HCT116 (cell line): ENCODE results near the gene HDAC2.

Experiments
- EZH2phosphoT487 ChIP-seq: fragments of 200-600 bp; IDR thresholded peaks from 2 replicates; pipeline ENCODE4 v1.6.1; 2018; ENCODE audit warnings: antibody characterized with exemption, borderline replicate concordance
- POLR2A ChIP-seq: IDR thresholded peaks from 2 replicates; pipeline ENCODE4 v1.7.0; 2011; ENCODE audit warnings: borderline replicate concordance; ENCODE audit not compliant: insufficient read depth, insufficient read length; ENCODE audit errors: extremely low read depth
- SIN3A ChIP-seq: IDR thresholded peaks from 2 replicates; pipeline ENCODE4 v1.6.1; 2012; ENCODE audit warnings: low read depth
- YY1 ChIP-seq: IDR thresholded peaks from 2 replicates; pipeline ENCODE4 v1.6.1; 2011; ENCODE audit warnings: low read length, low read depth, moderate library complexity, mild to moderate bottlenecking; ENCODE audit not compliant: insufficient replicate concordance; ENCODE audit errors: extremely low read depth
- TF ChIP-seq, protein P1 (sequence below), 3 experiments: fragments of 200-600 bp in 1 of 3; sonication (generic) in 1 of 3; IDR thresholded peaks in 2 of 3; conservative IDR thresholded peaks in 1 of 3; 2 replicates each; pipeline ENCODE4 v1.5.1; 2012 to 2017; ENCODE audit warnings: low read depth in 2 of 3, low read length in 2 of 3, antibody characterized with exemption in 1 of 3, borderline replicate concordance in 1 of 3, control low read depth in 1 of 3, mild to moderate bottlenecking in 1 of 3, mixed read lengths in 1 of 3, mixed run types in 1 of 3, moderate library complexity in 1 of 3; ENCODE audit not compliant: insufficient read depth in 1 of 3

DNA sequence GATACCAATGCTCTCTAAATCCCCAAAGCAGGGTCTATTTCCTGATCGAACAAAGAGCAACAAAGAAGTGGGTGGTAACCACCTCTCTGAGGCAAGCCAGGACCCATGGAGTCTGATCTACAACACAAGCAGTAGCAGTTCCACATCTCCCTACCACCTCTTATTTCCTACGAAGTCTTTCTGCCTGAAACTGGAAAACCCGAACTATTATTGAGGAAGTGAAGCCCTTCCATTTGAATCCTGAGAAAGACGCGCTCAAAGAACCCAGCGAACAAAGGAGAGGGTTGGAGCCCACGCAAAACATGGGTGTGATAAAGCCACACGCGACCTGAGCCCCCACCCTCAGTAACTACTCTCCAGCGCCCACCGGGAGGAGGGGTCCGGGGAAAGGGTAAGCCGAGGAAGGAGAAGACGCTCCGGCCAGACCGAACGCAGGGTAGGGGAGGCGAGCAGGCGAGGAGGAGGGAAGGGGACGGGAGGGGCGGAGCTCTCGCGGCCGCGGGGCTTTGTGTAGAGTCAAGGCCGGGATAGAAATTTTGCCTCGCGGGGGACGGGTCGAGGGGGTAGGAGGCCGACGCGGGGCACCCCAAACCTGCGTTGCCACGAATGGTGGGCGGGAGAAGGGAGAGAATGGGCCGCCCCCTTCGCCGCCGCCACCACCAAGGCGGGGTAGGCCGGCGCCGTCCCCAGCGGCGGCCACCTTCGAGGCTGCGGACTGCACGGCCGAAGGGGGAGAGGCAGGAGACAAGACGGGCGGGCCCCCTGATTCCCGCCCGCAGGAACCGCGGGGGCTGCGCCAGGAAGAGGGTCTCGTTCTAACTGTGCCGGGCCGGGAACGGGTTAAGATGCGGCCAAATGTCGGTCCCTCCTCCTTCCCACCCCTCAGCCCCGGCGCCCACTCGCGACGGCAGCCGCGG, 802 bp downstream of the HDAC2 start:
- no peak for TF ChIP-seq EZH2phosphoT487
- no peak for TF ChIP-seq POLR2A
- TF ChIP-seq, protein P1, sequence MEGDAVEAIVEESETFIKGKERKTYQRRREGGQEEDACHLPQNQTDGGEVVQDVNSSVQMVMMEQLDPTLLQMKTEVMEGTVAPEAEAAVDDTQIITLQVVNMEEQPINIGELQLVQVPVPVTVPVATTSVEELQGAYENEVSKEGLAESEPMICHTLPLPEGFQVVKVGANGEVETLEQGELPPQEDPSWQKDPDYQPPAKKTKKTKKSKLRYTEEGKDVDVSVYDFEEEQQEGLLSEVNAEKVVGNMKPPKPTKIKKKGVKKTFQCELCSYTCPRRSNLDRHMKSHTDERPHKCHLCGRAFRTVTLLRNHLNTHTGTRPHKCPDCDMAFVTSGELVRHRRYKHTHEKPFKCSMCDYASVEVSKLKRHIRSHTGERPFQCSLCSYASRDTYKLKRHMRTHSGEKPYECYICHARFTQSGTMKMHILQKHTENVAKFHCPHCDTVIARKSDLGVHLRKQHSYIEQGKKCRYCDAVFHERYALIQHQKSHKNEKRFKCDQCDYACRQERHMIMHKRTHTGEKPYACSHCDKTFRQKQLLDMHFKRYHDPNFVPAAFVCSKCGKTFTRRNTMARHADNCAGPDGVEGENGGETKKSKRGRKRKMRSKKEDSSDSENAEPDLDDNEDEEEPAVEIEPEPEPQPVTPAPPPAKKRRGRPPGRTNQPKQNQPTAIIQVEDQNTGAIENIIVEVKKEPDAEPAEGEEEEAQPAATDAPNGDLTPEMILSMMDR (IDR thresholded peaks at IDR 0.05 in 2 of 3, conservative IDR thresholded peaks at IDR 0.05 in 1 of 3; ENCODE audit: borderline replicate concordance in 1 of 3, insufficient read depth in 1 of 3, low read depth in 2 of 3, low read length in 2 of 3), result no peak
- TF ChIP-seq YY1, result no peak
- no peak for TF ChIP-seq SIN3A
